PC-9 (cell line): ENCODE results near the gene LRCH4.

Experiments used
- EZH2 ChIP-seq: fragments of 200-600 bp; sonication (generic); IDR thresholded peaks from 2 replicates; pipeline ENCODE4 v1.8.0; 2017; ENCODE audit warnings: antibody characterized with exemption, low read depth
- TF ChIP-seq, protein P1 (sequence below): fragments of 200-600 bp; sonication (generic); conservative IDR thresholded peaks from 2 replicates; pipeline ENCODE4 v1.6.1; 2017; ENCODE audit warnings: mixed run types, antibody characterized with exemption, mild to moderate bottlenecking, moderate library complexity

DNA sequence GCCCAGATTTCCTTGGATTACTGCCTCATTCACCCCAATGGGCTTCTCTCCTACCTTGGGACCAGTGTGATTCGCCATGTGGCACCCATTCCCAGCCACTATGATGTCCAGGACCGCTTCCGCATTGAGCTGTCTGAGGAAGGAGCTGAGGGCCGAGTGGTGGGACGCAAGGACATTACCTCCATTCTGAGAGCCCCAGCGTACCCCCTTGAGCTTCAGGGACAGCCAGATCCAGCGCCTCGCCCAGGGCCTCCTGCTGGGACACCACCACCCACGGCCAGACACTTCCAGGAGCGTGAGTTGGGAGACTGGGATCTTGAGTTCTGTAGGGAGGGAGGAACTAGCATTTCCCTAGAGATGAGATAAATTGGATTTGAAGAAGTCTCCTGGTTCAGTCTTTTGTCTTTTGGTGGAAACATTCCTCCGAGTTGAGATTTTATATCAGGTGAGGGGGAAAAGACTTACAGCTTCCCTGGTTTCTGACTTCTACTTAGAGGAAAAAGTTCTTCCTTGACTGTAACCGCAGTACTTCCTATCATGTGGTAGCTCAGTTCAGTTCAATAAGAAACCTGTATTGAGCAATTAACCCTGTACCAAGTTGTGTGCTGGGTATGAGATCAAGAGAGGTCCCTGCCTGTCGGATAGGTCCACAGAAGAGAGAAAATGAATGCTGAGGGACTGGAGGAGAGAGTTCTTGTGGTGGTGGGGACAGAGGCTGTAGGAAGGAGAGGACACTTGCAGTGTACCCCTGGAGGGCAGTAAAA, 27.7 kb upstream of the LRCH4 start:
- TF ChIP-seq, protein P1, sequence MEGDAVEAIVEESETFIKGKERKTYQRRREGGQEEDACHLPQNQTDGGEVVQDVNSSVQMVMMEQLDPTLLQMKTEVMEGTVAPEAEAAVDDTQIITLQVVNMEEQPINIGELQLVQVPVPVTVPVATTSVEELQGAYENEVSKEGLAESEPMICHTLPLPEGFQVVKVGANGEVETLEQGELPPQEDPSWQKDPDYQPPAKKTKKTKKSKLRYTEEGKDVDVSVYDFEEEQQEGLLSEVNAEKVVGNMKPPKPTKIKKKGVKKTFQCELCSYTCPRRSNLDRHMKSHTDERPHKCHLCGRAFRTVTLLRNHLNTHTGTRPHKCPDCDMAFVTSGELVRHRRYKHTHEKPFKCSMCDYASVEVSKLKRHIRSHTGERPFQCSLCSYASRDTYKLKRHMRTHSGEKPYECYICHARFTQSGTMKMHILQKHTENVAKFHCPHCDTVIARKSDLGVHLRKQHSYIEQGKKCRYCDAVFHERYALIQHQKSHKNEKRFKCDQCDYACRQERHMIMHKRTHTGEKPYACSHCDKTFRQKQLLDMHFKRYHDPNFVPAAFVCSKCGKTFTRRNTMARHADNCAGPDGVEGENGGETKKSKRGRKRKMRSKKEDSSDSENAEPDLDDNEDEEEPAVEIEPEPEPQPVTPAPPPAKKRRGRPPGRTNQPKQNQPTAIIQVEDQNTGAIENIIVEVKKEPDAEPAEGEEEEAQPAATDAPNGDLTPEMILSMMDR = no peak
- no peak for TF ChIP-seq EZH2
